ENCODE data around the gene CCN2. TPM values are rescaled to one million over a fixed set of nuclear protein-coding genes. Genes with fewer than 3 reads are reported as not detected.

The CCN2 gene
- total RNA-seq, 2 experiments from 2014 or later: 0.11 TPM; not detected in 1

- Mint-ChIP-seq H3K27ac (no peak overlapping the region), H3K4me1 (ENCODE audit: low read depth) (no peaks in the 10 kb centered on the region), H3K36me3 (ENCODE audit: low read depth) (no peaks in the 10 kb centered on the region), H3K4me3 (no peak overlapping the region), H3K27me3 (peaks cover 44% of the 10 kb centered on the region), H3K9me3 (peaks cover 9% of the 10 kb centered on the region)
- CTCF ChIA-PET: no interaction called here
- intact Hi-C loops (cut with DNase I, micrococcal nuclease): no loop called here
- H3K4me3 ChIP-seq (ENCODE audit: low read length): no peak overlapping the region
- no peak overlapping the region for H3K27ac ChIP-seq (ENCODE audit: low read depth in 1 of 2, low read length in 2 of 2)
- POLR2A ChIA-PET: no interaction called here
- H3K9me3 ChIP-seq (ENCODE audit: control insufficient read depth in 1 of 2, insufficient read depth in 1 of 2, low read length in 2 of 2): peaks cover 8 to 11% of the 10 kb centered on the region in 2 experiments
- no peaks in the 10 kb centered on the region for H3K36me3 ChIP-seq (ENCODE audit: insufficient read depth, low read length)
- DNase-seq (no peak), ATAC-seq (ENCODE audit: poor library complexity) (no peak)
- no peak for TF ChIP-seq CTCF (IDR thresholded peaks at IDR 0.05)
- no peaks in the 10 kb centered on the region for H3K4me1 ChIP-seq (ENCODE audit: insufficient read depth, low read length)
- peaks cover 0 to 3% of the 10 kb centered on the region in 2 experiments for H3K27me3 ChIP-seq (ENCODE audit: control insufficient read depth in 1 of 2, insufficient read depth in 2 of 2, low read length in 2 of 2)
These were observed 30.5 kb downstream of the CCN2 start for GRCh38 chr6:131920656-131921055.

GRCh38 chr6:131918650-131919355 is 32.4 kb downstream of the CCN2 start:
- no peak overlapping the region for H3K27ac Mint-ChIP-seq
- H3K4me3 Mint-ChIP-seq: no peak overlapping the region
- ChIA-PET CTCF (interaction anchor here (1.4 kb wide), 1 partner anchor 9 kb away, joined by 3 read pairs; no protein-coding TSS in a partner anchor), POLR2A (no interaction called here)
- intact Hi-C loops (cut with DNase I, micrococcal nuclease): loop anchor here (10.0 kb wide), 2 partner anchors 224 to 566 kb away; no protein-coding TSS in a partner anchor
- H3K4me1 Mint-ChIP-seq (ENCODE audit: low read depth): peaks cover 6% of the 10 kb centered on the region
- Histone ChIP-seq H3K4me1 (ENCODE audit: insufficient read depth, low read length) (no peaks in the 10 kb centered on the region), H3K9me3 (ENCODE audit: control insufficient read depth in 1 of 2, insufficient read depth in 1 of 2, low read length in 2 of 2) (peaks cover 6 to 8% of the 10 kb centered on the region in 2 experiments), H3K36me3 (ENCODE audit: insufficient read depth, low read length) (no peaks in the 10 kb centered on the region), H3K27ac (ENCODE audit: low read depth in 1 of 2, low read length in 2 of 2) (no peak overlapping the region), H3K27me3 (ENCODE audit: control insufficient read depth in 1 of 2, insufficient read depth in 2 of 2, low read length in 2 of 2) (peaks cover 0 to 2% of the 10 kb centered on the region in 2 experiments), H3K4me3 (ENCODE audit: low read length) (no peak overlapping the region)
- no peak for TF ChIP-seq CTCF (IDR thresholded peaks at IDR 0.05)
- H3K27me3 Mint-ChIP-seq: peaks cover 60% of the 10 kb centered on the region
- H3K9me3 Mint-ChIP-seq: peaks cover 9% of the 10 kb centered on the region
- no peaks in the 10 kb centered on the region for H3K36me3 Mint-ChIP-seq (ENCODE audit: low read depth)
- ATAC-seq (ENCODE audit: poor library complexity) (no peak), DNase-seq (no peak)

GRCh38 chr6:131917763-131918649 is 33.2 kb downstream of the CCN2 start:
- Mint-ChIP-seq H3K27ac (no peak overlapping the region), H3K4me1 (ENCODE audit: low read depth) (peaks cover 6% of the 10 kb centered on the region), H3K36me3 (ENCODE audit: low read depth) (no peaks in the 10 kb centered on the region), H3K4me3 (no peak overlapping the region), H3K27me3 (peaks cover 68% of the 10 kb centered on the region), H3K9me3 (peaks cover 6% of the 10 kb centered on the region)
- Histone ChIP-seq H3K9me3 (ENCODE audit: control insufficient read depth in 1 of 2, insufficient read depth in 1 of 2, low read length in 2 of 2) (peaks cover 0 to 8% of the 10 kb centered on the region in 2 experiments), H3K27ac (ENCODE audit: low read depth in 1 of 2, low read length in 2 of 2) (no peak overlapping the region), H3K36me3 (ENCODE audit: insufficient read depth, low read length) (no peaks in the 10 kb centered on the region), H3K4me3 (ENCODE audit: low read length) (no peak overlapping the region), H3K27me3 (ENCODE audit: control insufficient read depth in 1 of 2, insufficient read depth in 2 of 2, low read length in 2 of 2) (peaks cover 2 to 9% of the 10 kb centered on the region in 2 experiments), H3K4me1 (ENCODE audit: insufficient read depth, low read length) (no peaks in the 10 kb centered on the region)
- no peak for TF ChIP-seq CTCF (IDR thresholded peaks at IDR 0.05)
- POLR2A ChIA-PET: no interaction called here
- no peak for ATAC-seq (ENCODE audit: poor library complexity)
- no peak for DNase-seq
- intact Hi-C loops (cut with DNase I, micrococcal nuclease): loop anchor here (10.0 kb wide), 2 partner anchors 223 to 567 kb away; no protein-coding TSS in a partner anchor
- CTCF ChIA-PET: interaction anchor here (1.4 kb wide), 1 partner anchor 8 kb away, joined by 3 read pairs; no protein-coding TSS in a partner anchor
